ENCODE results near the gene ALAS1.

GRCh38 chr3:52204337-52205073, 6.5 kb downstream of the ALAS1 start:
- TF ChIP-seq CTCF (IDR thresholded peaks at IDR 0.05) = no peak
- no peak for TF ChIP-seq EP300 (IDR thresholded peaks at IDR 0.05)
- no peak for TF ChIP-seq POLR2A (IDR thresholded peaks at IDR 0.05; ENCODE audit: low read depth)
- no peak for TF ChIP-seq POLR2AphosphoS5 (IDR thresholded peaks at IDR 0.05)

Data from esophagus muscularis mucosa (tissue), 4 donors.